Transverse colon (tissue), 4 donors: Measurements from ENCODE around the gene CLEC4A.

ENCODE experiments used
- CTCF ChIP-seq, 5 experiments: fragments of 200-600 bp in 3 of 5; fragments of 450-650 bp in 2 of 5; sonication (generic) in 3 of 5; IDR thresholded peaks; 1 replicate in 2 of 5; 2 replicates in 3 of 5; pipeline ENCODE4 v1.5.1; 2016 to 2017; ENCODE audit warnings: antibody characterized with exemption in 5 of 5, inconsistent platforms in 3 of 5, mild to moderate bottlenecking in 2 of 5, moderate library complexity in 1 of 5
- EP300 ChIP-seq: sonication (generic); formaldehyde crosslinking; IDR thresholded peaks from one replicate; pipeline ENCODE4 v1.6.1; 2017; ENCODE audit warnings: antibody characterized with exemption, low read depth
- POLR2A ChIP-seq: fragments of 450-650 bp; IDR thresholded peaks from one replicate; pipeline ENCODE4 v1.6.1; 2016; ENCODE audit warnings: antibody characterized with exemption, mild to moderate bottlenecking, moderate library complexity
- POLR2AphosphoS5 ChIP-seq, 3 donors: sonication (generic); formaldehyde crosslinking; IDR thresholded peaks; one replicate each; pipeline ENCODE4 v1.6.1; 2016; ENCODE audit warnings: antibody characterized with exemption in 3 of 3

- TF ChIP-seq POLR2A, result no peak
- no peak for TF ChIP-seq CTCF (IDR thresholded peaks at IDR 0.05)
- TF ChIP-seq POLR2AphosphoS5 (IDR thresholded peaks at IDR 0.05), result no peak
- no peak for TF ChIP-seq EP300
Measured at GRCh38 chr12:8123124-8123912, at the start of gene CLEC4A.
